Activated CD4-positive, alpha-beta memory T cell treated with anti-CD3 and anti-CD28 coated beads, Interleukin-2, amount 10 ng/mL, durations not matched to agents 7 days and 5 days (primary cell): ENCODE measurements around the gene OLFM4. TPM values are rescaled to one million over a fixed set of nuclear protein-coding genes. Genes with fewer than 3 reads are reported as not detected.

Experiments used
- CTCF ChIA-PET: fragments of 350-600 bp; sonication (Branson Sonifier 250); formaldehyde crosslinking; loops from one replicate; lab custom pipeline; 2021; ENCODE audit warnings: antibody characterized with exemption, inconsistent platforms; lab: Charles Lee
- POLR2A ChIA-PET: fragments of 350-600 bp; sonication (Branson Sonifier 250); formaldehyde crosslinking; loops from one replicate; lab custom pipeline; 2021; ENCODE audit warnings: antibody characterized with exemption; lab: Charles Lee
- DNase-seq: peaks from one replicate; pipeline ENCODE4 v3.0.0-alpha.2; 2020
- H3K27ac Mint-ChIP-seq: one replicate; pipeline ENCODE4 v1.8.0; 2021; ENCODE audit warnings: mild to moderate bottlenecking, mixed read lengths
- H3K27me3 Mint-ChIP-seq: one replicate; pipeline ENCODE4 v1.8.0; 2021; ENCODE audit warnings: mixed read lengths
- H3K36me3 Mint-ChIP-seq: one replicate; pipeline ENCODE4 v1.8.0; 2021; ENCODE audit warnings: low read depth, mixed read lengths
- H3K4me1 Mint-ChIP-seq: one replicate; pipeline ENCODE4 v1.8.0; 2021; ENCODE audit warnings: mixed read lengths
- H3K4me3 Mint-ChIP-seq: one replicate; pipeline ENCODE4 v1.8.0; 2021; ENCODE audit warnings: mild to moderate bottlenecking, mixed read lengths
- H3K9me3 Mint-ChIP-seq: one replicate; pipeline ENCODE4 v1.8.0; 2021; ENCODE audit warnings: mixed read lengths
- total RNA-seq, 2 experiments: library from RNA; stranded (reverse); gene quantifications; one replicate each; pipeline ENCODE4 v1.2.3, GENCODE V29; 2021

OLFM4 gene
- total RNA-seq, 2 experiments from 2014 or later: not detected

GRCh38 chr13:53060840-53061490, 32.4 kb downstream of the OLFM4 start:
- Mint-ChIP-seq H3K9me3 (no peaks in the 10 kb centered on the region), H3K36me3 (no peaks in the 10 kb centered on the region), H3K27me3 (no peaks in the 10 kb centered on the region), H3K4me3 (no peak overlapping the region), H3K27ac (no peak overlapping the region), H3K4me1 (no peaks in the 10 kb centered on the region)
- ChIA-PET CTCF (interaction anchor here (2.3 kb wide), 1 partner anchor 93 kb away, joined by 6 read pairs; no protein-coding TSS in a partner anchor), POLR2A (no interaction called here)
- DNase-seq: no peak

GRCh38 chr13:53064731-53065130, 36.1 kb downstream of the OLFM4 start:
- POLR2A ChIA-PET: no interaction called here
- DNase-seq: no peak
- Mint-ChIP-seq H3K36me3 (no peaks in the 10 kb centered on the region), H3K27me3 (no peaks in the 10 kb centered on the region), H3K4me1 (no peaks in the 10 kb centered on the region), H3K4me3 (no peak overlapping the region), H3K27ac (no peak overlapping the region), H3K9me3 (no peaks in the 10 kb centered on the region)
- CTCF ChIA-PET: no interaction called here

- no peak for DNase-seq
- ChIA-PET POLR2A (no interaction called here), CTCF (no interaction called here)
- H3K4me1 Mint-ChIP-seq: no peaks in the 10 kb centered on the region
- no peaks in the 10 kb centered on the region for H3K27me3 Mint-ChIP-seq
- no peaks in the 10 kb centered on the region for H3K9me3 Mint-ChIP-seq
- no peak overlapping the region for H3K27ac Mint-ChIP-seq
- no peak overlapping the region for H3K4me3 Mint-ChIP-seq
- no peaks in the 10 kb centered on the region for H3K36me3 Mint-ChIP-seq
Observed at GRCh38 chr13:53066411-53066810, 37.8 kb downstream of the OLFM4 start.

- no peak overlapping the region for H3K27ac Mint-ChIP-seq
- CTCF ChIA-PET: no interaction called here
- no peaks in the 10 kb centered on the region for H3K9me3 Mint-ChIP-seq
- no peaks in the 10 kb centered on the region for H3K4me1 Mint-ChIP-seq
- H3K36me3 Mint-ChIP-seq: no peaks in the 10 kb centered on the region
- no peaks in the 10 kb centered on the region for H3K27me3 Mint-ChIP-seq
- H3K4me3 Mint-ChIP-seq: no peak overlapping the region
- POLR2A ChIA-PET: no interaction called here
- no peak for DNase-seq
Observed at GRCh38 chr13:53068585-53069520, 40.2 kb downstream of the OLFM4 start.

GRCh38 chr13:53069800-53070199, 41.2 kb downstream of the OLFM4 start:
- H3K36me3 Mint-ChIP-seq: no peaks in the 10 kb centered on the region
- POLR2A ChIA-PET: no interaction called here
- H3K4me1 Mint-ChIP-seq: no peaks in the 10 kb centered on the region
- DNase-seq: no peak
- no peak overlapping the region for H3K4me3 Mint-ChIP-seq
- no peaks in the 10 kb centered on the region for H3K27me3 Mint-ChIP-seq
- CTCF ChIA-PET: no interaction called here
- H3K9me3 Mint-ChIP-seq: no peaks in the 10 kb centered on the region
- H3K27ac Mint-ChIP-seq: no peak overlapping the region

- ChIA-PET POLR2A (no interaction called here), CTCF (no interaction called here)
- Mint-ChIP-seq H3K4me3 (no peak overlapping the region), H3K9me3 (peaks cover 3% of the 10 kb centered on the region), H3K4me1 (no peaks in the 10 kb centered on the region), H3K27me3 (no peaks in the 10 kb centered on the region), H3K36me3 (no peaks in the 10 kb centered on the region), H3K27ac (no peak overlapping the region)
- no peak for DNase-seq
Observed at GRCh38 chr13:53073711-53074110, 45.1 kb downstream of the OLFM4 start.

- Mint-ChIP-seq H3K36me3 (no peaks in the 10 kb centered on the region), H3K4me3 (no peak overlapping the region), H3K9me3 (peaks cover 3% of the 10 kb centered on the region), H3K27ac (no peak overlapping the region), H3K4me1 (no peaks in the 10 kb centered on the region), H3K27me3 (no peaks in the 10 kb centered on the region)
- POLR2A ChIA-PET: no interaction called here
- CTCF ChIA-PET: no interaction called here
- no peak for DNase-seq
Observed at GRCh38 chr13:53074114-53074513, 45.5 kb downstream of the OLFM4 start.

GRCh38 chr13:53075356-53076041, 46.9 kb downstream of the OLFM4 start:
- no peaks in the 10 kb centered on the region for H3K27me3 Mint-ChIP-seq
- no peaks in the 10 kb centered on the region for H3K4me1 Mint-ChIP-seq
- H3K4me3 Mint-ChIP-seq: no peak overlapping the region
- no peak overlapping the region for H3K27ac Mint-ChIP-seq
- ChIA-PET POLR2A (no interaction called here), CTCF (no interaction called here)
- H3K36me3 Mint-ChIP-seq: no peaks in the 10 kb centered on the region
- H3K9me3 Mint-ChIP-seq: peaks cover 6% of the 10 kb centered on the region
- DNase-seq: no peak

- no peak for DNase-seq
- Mint-ChIP-seq H3K4me3 (no peak overlapping the region), H3K9me3 (peaks cover 6% of the 10 kb centered on the region), H3K27me3 (no peaks in the 10 kb centered on the region), H3K36me3 (no peaks in the 10 kb centered on the region), H3K4me1 (no peaks in the 10 kb centered on the region), H3K27ac (no peak overlapping the region)
- POLR2A ChIA-PET: no interaction called here
- CTCF ChIA-PET: no interaction called here
Observed at GRCh38 chr13:53079691-53080090, 51.1 kb downstream of the OLFM4 start.

GRCh38 chr13:53088871-53089270, 60.3 kb downstream of the OLFM4 start:
- POLR2A ChIA-PET: no interaction called here
- no peak for DNase-seq
- Mint-ChIP-seq H3K9me3 (peaks cover 2% of the 10 kb centered on the region), H3K27ac (no peak overlapping the region), H3K4me1 (no peaks in the 10 kb centered on the region), H3K4me3 (no peak overlapping the region), H3K27me3 (no peaks in the 10 kb centered on the region), H3K36me3 (no peaks in the 10 kb centered on the region)
- CTCF ChIA-PET: no interaction called here

- Mint-ChIP-seq H3K9me3 (peaks cover 2% of the 10 kb centered on the region), H3K4me3 (no peak overlapping the region), H3K4me1 (no peaks in the 10 kb centered on the region), H3K36me3 (no peaks in the 10 kb centered on the region), H3K27ac (no peak overlapping the region), H3K27me3 (no peaks in the 10 kb centered on the region)
- ChIA-PET POLR2A (no interaction called here), CTCF (no interaction called here)
- no peak for DNase-seq
Observed at GRCh38 chr13:53089951-53090350, 61.3 kb downstream of the OLFM4 start.

GRCh38 chr13:53090461-53090860, 61.8 kb downstream of the OLFM4 start:
- H3K4me1 Mint-ChIP-seq: no peaks in the 10 kb centered on the region
- H3K27me3 Mint-ChIP-seq: no peaks in the 10 kb centered on the region
- H3K9me3 Mint-ChIP-seq: peaks cover 2% of the 10 kb centered on the region
- no peak for DNase-seq
- CTCF ChIA-PET: no interaction called here
- POLR2A ChIA-PET: no interaction called here
- H3K27ac Mint-ChIP-seq: no peak overlapping the region
- H3K4me3 Mint-ChIP-seq: no peak overlapping the region
- no peaks in the 10 kb centered on the region for H3K36me3 Mint-ChIP-seq

GRCh38 chr13:53092931-53093330, 64.3 kb downstream of the OLFM4 start:
- no peaks in the 10 kb centered on the region for H3K27me3 Mint-ChIP-seq
- H3K4me1 Mint-ChIP-seq: no peaks in the 10 kb centered on the region
- H3K27ac Mint-ChIP-seq: no peak overlapping the region
- H3K9me3 Mint-ChIP-seq: peaks cover 2% of the 10 kb centered on the region
- DNase-seq: no peak
- no peak overlapping the region for H3K4me3 Mint-ChIP-seq
- H3K36me3 Mint-ChIP-seq: no peaks in the 10 kb centered on the region
- CTCF ChIA-PET: no interaction called here
- POLR2A ChIA-PET: no interaction called here
